ENCODE results near the gene PCLO. TPM values are rescaled to one million over a fixed set of nuclear protein-coding genes. Genes with fewer than 3 reads are reported as not detected.

PCLO gene
- total and polyA plus RNA-seq, 9 of the 15 experiments (the other 6 are each of a cell fraction or from before 2014, with no cell fraction given) = under 0.01 to 0.01 TPM; not detected in 7

GRCh38 chr7:82961240-82961639, 201.4 kb downstream of the PCLO start:
- Histone ChIP-seq H3K9me1 (ENCODE audit: control insufficient read depth, insufficient read depth, low read length) (no peaks in the 10 kb centered on the region), H3K27ac (ENCODE audit: extremely low read depth, low read depth, low read length) (no peak overlapping the region), H3K4me2 (ENCODE audit: insufficient read depth, low read length) (no peak overlapping the region), H3K9ac (ENCODE audit: insufficient read depth in 1 of 2, low read depth in 2 of 2, low read length in 2 of 2) (no peak overlapping the region), H4K20me1 (replicated peaks; ENCODE audit: control insufficient read depth, insufficient read depth, low read length) (no peaks in the 10 kb centered on the region), H3K9me3 (replicated peaks; ENCODE audit: control insufficient read depth, insufficient read depth, low read depth, low read length) (no peaks in the 10 kb centered on the region; the same call in 1 of the 2 replicates), H3K4me3 (no peak overlapping the region), H3K27me3 (ENCODE audit: control insufficient read depth in 2 of 2, insufficient read depth in 2 of 2, low read length in 2 of 2) (no peaks in the 10 kb centered on the region), H3K79me2 (ENCODE audit: control insufficient read depth, insufficient read depth, low read length) (no peaks in the 10 kb centered on the region), H2AFZ (ENCODE audit: low read depth, low read length) (no peak overlapping the region), H3K4me1 (replicated peaks in 1 of 2; ENCODE audit: control insufficient read depth in 2 of 2, insufficient read depth in 2 of 2, low read length in 2 of 2) (no peaks in the 10 kb centered on the region), H3K36me3 (ENCODE audit: control insufficient read depth, insufficient read depth, low read length) (no peaks in the 10 kb centered on the region)
- intact Hi-C loops (cut with micrococcal nuclease) (no loop called here), in situ Hi-C loops (cut with MboI) (no loop called here)
- TF ChIP-seq ELF4 (CRISPR knock-in tag; IDR thresholded peaks at IDR 0.05) (no peak), ARHGAP35 (IDR thresholded peaks at IDR 0.05; ENCODE audit: partially characterized antibody) (no peak), ZNF695 (CRISPR knock-in tag; IDR thresholded peaks at IDR 0.05) (no peak), DPF2 (IDR thresholded peaks at IDR 0.05) (no peak), KDM5B (IDR thresholded peaks at IDR 0.05; ENCODE audit: insufficient replicate concordance, low read depth, low read length) (no peak), ZNF583 (CRISPR knock-in tag; IDR thresholded peaks at IDR 0.05) (no peak), PYGO2 (tag; IDR thresholded peaks at IDR 0.05) (no peak)
- TF ChIP-seq, protein P1, sequence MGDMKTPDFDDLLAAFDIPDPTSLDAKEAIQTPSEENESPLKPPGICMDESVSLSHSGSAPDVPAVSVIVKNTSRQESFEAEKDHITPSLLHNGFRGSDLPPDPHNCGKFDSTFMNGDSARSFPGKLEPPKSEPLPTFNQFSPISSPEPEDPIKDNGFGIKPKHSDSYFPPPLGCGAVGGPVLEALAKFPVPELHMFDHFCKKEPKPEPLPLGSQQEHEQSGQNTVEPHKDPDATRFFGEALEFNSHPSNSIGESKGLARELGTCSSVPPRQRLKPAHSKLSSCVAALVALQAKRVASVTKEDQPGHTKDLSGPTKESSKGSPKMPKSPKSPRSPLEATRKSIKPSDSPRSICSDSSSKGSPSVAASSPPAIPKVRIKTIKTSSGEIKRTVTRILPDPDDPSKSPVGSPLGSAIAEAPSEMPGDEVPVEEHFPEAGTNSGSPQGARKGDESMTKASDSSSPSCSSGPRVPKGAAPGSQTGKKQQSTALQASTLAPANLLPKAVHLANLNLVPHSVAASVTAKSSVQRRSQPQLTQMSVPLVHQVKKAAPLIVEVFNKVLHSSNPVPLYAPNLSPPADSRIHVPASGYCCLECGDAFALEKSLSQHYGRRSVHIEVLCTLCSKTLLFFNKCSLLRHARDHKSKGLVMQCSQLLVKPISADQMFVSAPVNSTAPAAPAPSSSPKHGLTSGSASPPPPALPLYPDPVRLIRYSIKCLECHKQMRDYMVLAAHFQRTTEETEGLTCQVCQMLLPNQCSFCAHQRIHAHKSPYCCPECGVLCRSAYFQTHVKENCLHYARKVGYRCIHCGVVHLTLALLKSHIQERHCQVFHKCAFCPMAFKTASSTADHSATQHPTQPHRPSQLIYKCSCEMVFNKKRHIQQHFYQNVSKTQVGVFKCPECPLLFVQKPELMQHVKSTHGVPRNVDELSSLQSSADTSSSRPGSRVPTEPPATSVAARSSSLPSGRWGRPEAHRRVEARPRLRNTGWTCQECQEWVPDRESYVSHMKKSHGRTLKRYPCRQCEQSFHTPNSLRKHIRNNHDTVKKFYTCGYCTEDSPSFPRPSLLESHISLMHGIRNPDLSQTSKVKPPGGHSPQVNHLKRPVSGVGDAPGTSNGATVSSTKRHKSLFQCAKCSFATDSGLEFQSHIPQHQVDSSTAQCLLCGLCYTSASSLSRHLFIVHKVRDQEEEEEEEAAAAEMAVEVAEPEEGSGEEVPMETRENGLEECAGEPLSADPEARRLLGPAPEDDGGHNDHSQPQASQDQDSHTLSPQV (IDR thresholded peaks at IDR 0.05) = no peak
- ChIA-PET POLR2A (no interaction called here), CTCF (ENCODE audit: low intra/inter-chr PET ratio) (no interaction called here)
- no TSS peak for BruUV-seq (replicated peaks)
- ATAC-seq = no peak
- no peak for DNase-seq (ENCODE audit: extremely low read depth in 1 of 4, low spot score in 3 of 4)
- FAIRE-seq = no peak
- WGBS (ENCODE audit: insufficient coverage, low coverage, missing lambda C conversion rate) = 3% methylated on average over 3 of the region's 3 CpGs
